HepG2 (cell line): ENCODE results near the gene SIRT5. TPM values are rescaled to one million over a fixed set of nuclear protein-coding genes. Genes with fewer than 3 reads are reported as not detected.

ENCODE experiments used
- CHCHD3 ChIP-seq: sonication (generic); formaldehyde crosslinking; IDR thresholded peaks from 2 replicates; pipeline ENCODE4 v1.8.0; 2022; ENCODE audit warnings: mild to moderate bottlenecking, missing genetic modification reagents, moderate library complexity
- HNF4A ChIP-seq: sonication (generic); formaldehyde crosslinking; IDR thresholded peaks from 2 replicates; pipeline ENCODE4 v1.4.0; 2020; ENCODE audit warnings: missing genetic modification reagents
- LBX2 ChIP-seq: sonication (generic); formaldehyde crosslinking; IDR thresholded peaks from 2 replicates; pipeline ENCODE4 v1.5.0; 2020; ENCODE audit warnings: missing genetic modification reagents, mild to moderate bottlenecking, borderline replicate concordance
- MED1 ChIP-seq: sonication (generic); formaldehyde crosslinking; IDR thresholded peaks from 2 replicates; pipeline ENCODE4 v1.4.0; 2020; ENCODE audit warnings: missing genetic modification reagents
- MED13 ChIP-seq: sonication (generic); formaldehyde crosslinking; IDR thresholded peaks from 2 replicates; pipeline ENCODE4 v1.5.0; 2020; ENCODE audit warnings: missing genetic modification reagents
- SALL2 ChIP-seq: sonication (generic); formaldehyde crosslinking; IDR thresholded peaks from 2 replicates; pipeline ENCODE4 v1.8.1; 2023; ENCODE audit warnings: mild to moderate bottlenecking, missing genetic modification reagents, inconsistent platforms
- SETDB1 ChIP-seq: sonication (generic); formaldehyde crosslinking; IDR thresholded peaks from 2 replicates; pipeline ENCODE4 v1.5.1; 2020; ENCODE audit warnings: missing genetic modification reagents, mild to moderate bottlenecking, borderline replicate concordance
- SP4 ChIP-seq: sonication (generic); formaldehyde crosslinking; IDR thresholded peaks from 2 replicates; pipeline ENCODE4 v1.8.1; 2023; ENCODE audit warnings: mild to moderate bottlenecking, missing genetic modification reagents
- YEATS4 ChIP-seq: sonication (generic); formaldehyde crosslinking; IDR thresholded peaks from 2 replicates; pipeline ENCODE4 v1.4.0; 2020; ENCODE audit warnings: missing genetic modification reagents, borderline replicate concordance
- ZGPAT ChIP-seq: IDR thresholded peaks from 2 replicates; pipeline ENCODE4 v1.6.1; 2016; ENCODE audit warnings: mild to moderate bottlenecking
- ZNF160 ChIP-seq: sonication (generic); formaldehyde crosslinking; IDR thresholded peaks from 2 replicates; pipeline ENCODE4 v1.8.0; 2022; ENCODE audit warnings: mild to moderate bottlenecking, inconsistent platforms, missing genetic modification reagents
- ZNF205 ChIP-seq: IDR thresholded peaks from 2 replicates; pipeline ENCODE4 v1.6.1; 2018; ENCODE audit warnings: missing biosample characterization, missing genetic modification reagents
- ZNF318 ChIP-seq: sonication (generic); formaldehyde crosslinking; IDR thresholded peaks from 2 replicates; pipeline ENCODE4 v1.4.0; 2020; ENCODE audit warnings: mild to moderate bottlenecking, missing genetic modification reagents
- ZNF572 ChIP-seq: sonication (generic); formaldehyde crosslinking; IDR thresholded peaks from 2 replicates; pipeline ENCODE4 v1.5.1; 2020; ENCODE audit warnings: mild to moderate bottlenecking, missing genetic modification reagents
- ZNF574 ChIP-seq: sonication (generic); formaldehyde crosslinking; IDR thresholded peaks from 2 replicates; pipeline ENCODE4 v1.4.0; 2020; ENCODE audit warnings: missing genetic modification reagents
- ZNF850 ChIP-seq: sonication (generic); formaldehyde crosslinking; conservative IDR thresholded peaks from 2 replicates; pipeline ENCODE4 v1.9.0; 2021; ENCODE audit warnings: mild to moderate bottlenecking, missing genetic modification reagents
- polyA plus RNA-seq, 8 experiments: library from polyadenylated mRNA; depleted of rRNA in 3 of 8; stranded (reverse) in 7 of 8; unstranded in 1 of 8; fragments of >200 nt; fragmentation: Illumina TruSeq in 4 of 8; extraction: Trizol in 4 of 8; gene quantifications; 2 replicates each; pipeline versions ENCODE4 v1.2.1 to v1.2.3, GENCODE V29; 2011 to 2016; ENCODE audit warnings: low read depth in 4 of 8, missing spikeins in 1 of 8, mixed read lengths in 1 of 8; ENCODE audit not compliant: insufficient read depth in 1 of 8
- total RNA-seq, 5 experiments: library from RNA; depleted of rRNA; stranded (reverse); fragments of >200 nt; fragmentation: Illumina TruSeq; extraction: Trizol; gene quantifications; 2 replicates each; pipeline ENCODE4 v1.2.3, GENCODE V29; 2016; ENCODE audit warnings: low read depth in 1 of 5

Gene SIRT5
- total and polyA plus RNA-seq, 2 of the 13 experiments (the other 11 are each of a cell fraction or from before 2014, with no cell fraction given): 14.1 to 16.6 TPM

GRCh38 chr6:13574571-13575376 is at the start of gene SIRT5 (continued):
- TF ChIP-seq ZNF318 (CRISPR knock-in tag) (no peak), ZGPAT (CRISPR knock-in tag) (peak; percentile 91), SETDB1 (CRISPR knock-in tag) (no peak), SP4 (CRISPR knock-in tag) (peak; percentile 77), ZNF205 (peak; percentile 59; the same call in 1 of the 2 replicates), CHCHD3 (CRISPR knock-in tag) (peak; percentile 41; the same call in 1 of the 2 replicates), ZNF160 (peak; percentile 67), ZNF572 (CRISPR knock-in tag) (peak; percentile 98), ZNF850 (no peak), HNF4A (CRISPR knock-in tag) (peak; percentile 53; the same call in 1 of the 2 replicates), LBX2 (CRISPR knock-in tag) (peak; percentile 42; the same call in 1 of the 2 replicates), SALL2 (CRISPR knock-in tag) (peak; percentile 65; the same call in 1 of the 2 replicates), ZNF574 (CRISPR knock-in tag) (peak; percentile 88), MED1 (CRISPR knock-in tag) (peak; percentile 78), MED13 (peak; percentile 85), YEATS4 (CRISPR knock-in tag) (peak; percentile 89)
